IPS DF 6.9 (cell line): ENCODE data around the gene CPSF7.

Experiments used
- DNase-seq: peaks from one replicate; pipeline ENCODE4 v3.0.0-alpha.2; 2013; ENCODE audit warnings: low read depth, low spot score
- H3K27ac ChIP-seq: one replicate; pipeline ENCODE4 v1.5.1; 2013; ENCODE audit warnings: low read length, control low read depth
- H3K27me3 ChIP-seq: 2 replicates; pipeline ENCODE4 v1.6.1; 2013; ENCODE audit warnings: mild to moderate bottlenecking, low read length; ENCODE audit not compliant: control insufficient read depth, insufficient read depth
- H3K36me3 ChIP-seq: 2 replicates; pipeline ENCODE4 v1.6.1; 2013; ENCODE audit warnings: low read length; ENCODE audit not compliant: control insufficient read depth, insufficient read depth
- H3K4me1 ChIP-seq: 2 replicates; pipeline ENCODE4 v1.6.1; 2013; ENCODE audit warnings: low read length; ENCODE audit not compliant: control insufficient read depth, insufficient read depth
- H3K4me3 ChIP-seq: 2 replicates; pipeline ENCODE4 v1.5.1; 2013; ENCODE audit warnings: mild to moderate bottlenecking, low read length
- H3K9me3 ChIP-seq: 2 replicates; pipeline ENCODE4 v1.6.1; 2013; ENCODE audit warnings: low read length, inconsistent platforms; ENCODE audit not compliant: control insufficient read depth, insufficient read depth
- WGBS: extraction: QIAGEN DNeasy Blood & Tissue Kit; methylation state at CpG from one replicate; pipeline ENCODE4 v1.1.7; 2013; ENCODE audit warnings: mixed read lengths, missing lambda C conversion rate; ENCODE audit not compliant: insufficient read length, insufficient coverage; 5-methylcytosine and 5-hydroxymethylcytosine counted together

Gene CPSF7

GRCh38 chr11:61357894-61358239, 71.9 kb downstream of the CPSF7 start:
- H3K27ac ChIP-seq: no peak overlapping the region
- WGBS: no CpG with 5 or more reads among the region's 6 CpGs
- H3K4me3 ChIP-seq: no peak overlapping the region
- no peaks in the 10 kb centered on the region for H3K27me3 ChIP-seq
- no peak for DNase-seq
- peaks cover 3% of the 10 kb centered on the region; the same call in 1 of the 2 replicates for H3K36me3 ChIP-seq
- no peaks in the 10 kb centered on the region for H3K4me1 ChIP-seq
- no peaks in the 10 kb centered on the region for H3K9me3 ChIP-seq

GRCh38 chr11:61357233-61357893, 72.4 kb downstream of the CPSF7 start:
- Histone ChIP-seq H3K4me1 (no peaks in the 10 kb centered on the region), H3K36me3 (peaks cover 4% of the 10 kb centered on the region; the same call in 1 of the 2 replicates), H3K27ac (no peak overlapping the region), H3K27me3 (no peaks in the 10 kb centered on the region), H3K4me3 (no peak overlapping the region), H3K9me3 (no peaks in the 10 kb centered on the region)
- no peak for DNase-seq
- no CpG with 5 or more reads among the region's 9 CpGs for WGBS

- no peaks in the 10 kb centered on the region for H3K4me1 ChIP-seq
- no peak overlapping the region for H3K4me3 ChIP-seq
- no peaks in the 10 kb centered on the region for H3K27me3 ChIP-seq
- no CpG with 5 or more reads among the region's 4 CpGs for WGBS
- H3K36me3 ChIP-seq: peaks cover 4% of the 10 kb centered on the region; the same call in 1 of the 2 replicates
- H3K9me3 ChIP-seq: no peaks in the 10 kb centered on the region
- no peak for DNase-seq
- no peak overlapping the region for H3K27ac ChIP-seq
These were observed 73.1 kb downstream of the CPSF7 start for GRCh38 chr11:61356706-61357105.

DNA sequence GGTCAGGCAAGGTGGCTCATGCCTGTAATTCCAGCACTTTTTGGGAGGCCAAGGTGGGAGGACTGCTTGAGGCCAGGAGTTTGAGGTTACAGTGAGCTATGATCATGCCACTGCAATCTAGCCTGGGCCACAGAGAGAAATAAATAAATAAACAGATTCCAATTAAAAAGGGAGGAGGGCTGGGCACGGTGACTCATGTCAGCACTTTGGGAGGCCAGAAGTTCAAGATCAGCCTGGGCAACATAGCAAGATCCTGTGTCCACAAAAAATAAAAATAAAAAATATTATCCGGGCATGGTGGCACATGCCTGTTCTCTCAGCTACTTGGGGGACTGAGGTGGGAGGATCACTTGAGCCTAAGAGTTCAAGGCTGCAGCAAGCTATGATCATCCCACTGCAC, 75.6 kb downstream of the CPSF7 start:
- H3K4me1 ChIP-seq: no peaks in the 10 kb centered on the region
- H3K9me3 ChIP-seq: no peaks in the 10 kb centered on the region
- H3K4me3 ChIP-seq: no peak overlapping the region
- H3K27me3 ChIP-seq: no peaks in the 10 kb centered on the region
- H3K27ac ChIP-seq: no peak overlapping the region
- no CpG with 5 or more reads among the region's 2 CpGs for WGBS
- no peak for DNase-seq
- H3K36me3 ChIP-seq: peaks cover 11% of the 10 kb centered on the region; the same call in 1 of the 2 replicates

GRCh38 chr11:61353131-61354067, 76.4 kb downstream of the CPSF7 start:
- Histone ChIP-seq H3K27ac (no peak overlapping the region), H3K9me3 (no peaks in the 10 kb centered on the region), H3K4me3 (no peak overlapping the region), H3K27me3 (no peaks in the 10 kb centered on the region), H3K4me1 (no peaks in the 10 kb centered on the region), H3K36me3 (peaks cover 15% of the 10 kb centered on the region; the same call in 1 of the 2 replicates)
- no peak for DNase-seq
- no CpG with 5 or more reads among the region's 15 CpGs for WGBS
